Measurements from ENCODE around the gene NUP153. TPM values are rescaled to one million over a fixed set of nuclear protein-coding genes. Genes with fewer than 3 reads are reported as not detected.
A peak's percentile ranks its signal among the peaks of the same experiment; 100 is the strongest.

The NUP153 gene
- total and polyA plus RNA-seq, 8 donors: 3.8 to 17.4 (median 11.0) TPM

GRCh38 chr6:17729223-17730077 is 22.7 kb upstream of the NUP153 start:
- 78 to 79% methylated on average over 12 of the region's 12 CpGs for WGBS, 2 donors
- H3K36me3 ChIP-seq: no peaks in the 10 kb centered on the region
- H3K9me3 ChIP-seq: no peaks in the 10 kb centered on the region
- no peak for FAIRE-seq
- H3K27me3 ChIP-seq: no peaks in the 10 kb centered on the region
- intact Hi-C loops (cut with DNase I): no loop called here
- no peak for DNase-seq
- no peak overlapping the region for H3K4me3 ChIP-seq
- no peaks in the 10 kb centered on the region for H3K4me1 ChIP-seq
- no peak for ATAC-seq
- TF ChIP-seq CTCF (IDR thresholded peaks at IDR 0.05): no peak
- H3K27ac ChIP-seq: no peak overlapping the region

DNA sequence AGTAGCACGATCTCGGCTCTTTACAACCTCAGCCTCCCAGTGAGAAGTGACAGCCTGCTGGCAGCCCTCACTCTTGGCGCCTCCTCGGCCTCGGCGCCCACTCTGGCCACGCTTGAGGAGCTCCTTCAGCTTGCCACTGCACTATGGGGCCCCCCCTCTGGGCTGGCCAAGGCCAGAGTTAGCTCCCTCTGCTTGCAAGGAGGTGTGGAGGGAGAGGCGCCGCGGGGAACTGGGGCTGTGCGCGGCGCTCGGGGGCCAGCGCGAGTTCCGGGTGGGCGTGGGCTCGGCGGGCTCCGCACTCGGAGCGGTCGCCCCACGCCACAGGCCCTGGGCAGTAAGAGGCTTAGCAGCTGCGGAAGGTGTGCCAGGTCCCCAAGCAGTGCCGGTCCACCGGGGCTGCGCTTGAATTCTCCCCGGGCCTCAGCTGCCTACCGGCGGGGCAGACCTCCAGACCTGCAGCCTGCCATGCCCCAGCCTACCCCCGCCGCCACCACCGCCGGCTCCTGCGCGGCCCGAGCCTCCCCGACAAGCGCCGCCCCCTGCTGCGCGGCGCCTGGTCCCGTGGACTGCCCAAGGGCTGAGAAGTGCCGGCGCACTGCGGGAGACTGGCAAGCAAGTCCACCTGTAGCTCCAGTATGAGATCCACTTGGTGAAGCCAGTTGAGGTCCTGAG is 22.0 kb upstream of the NUP153 start:
- H3K4me1 ChIP-seq: no peaks in the 10 kb centered on the region
- no peak for TF ChIP-seq CTCF (IDR thresholded peaks at IDR 0.05)
- no peak for DNase-seq
- H3K4me3 ChIP-seq: no peak overlapping the region
- no peak for FAIRE-seq
- no peaks in the 10 kb centered on the region for H3K27me3 ChIP-seq
- intact Hi-C loops (cut with DNase I): no loop called here
- 94 to 95% methylated on average over 38 to 49 of the region's 49 CpGs for WGBS, 2 donors
- H3K27ac ChIP-seq: no peak overlapping the region
- ATAC-seq: no peak
- H3K36me3 ChIP-seq: no peaks in the 10 kb centered on the region
- H3K9me3 ChIP-seq: no peaks in the 10 kb centered on the region

DNA sequence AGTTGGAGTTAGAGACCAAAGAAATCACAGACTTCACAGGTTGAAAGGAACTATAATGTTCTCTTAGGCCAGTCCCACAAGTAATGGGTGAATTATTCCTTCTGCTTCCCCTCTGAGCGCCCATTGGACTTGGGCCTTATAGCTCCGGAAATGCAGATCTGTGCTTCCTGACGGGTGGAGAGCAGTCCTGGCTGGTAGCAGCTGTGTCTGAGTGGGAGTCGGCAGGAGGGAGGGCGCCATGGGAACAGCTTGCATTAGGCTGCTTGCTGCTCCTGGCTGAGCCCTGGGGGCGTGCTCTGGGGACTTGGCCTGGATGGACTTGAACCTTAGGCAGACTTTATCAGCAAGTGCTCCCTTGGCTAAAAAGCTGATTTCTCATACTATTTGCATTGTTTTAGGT is 18.4 kb upstream of the NUP153 start:
- Histone ChIP-seq H3K27ac (no peak overlapping the region), H3K4me3 (no peak overlapping the region), H3K9me3 (no peaks in the 10 kb centered on the region), H3K4me1 (no peaks in the 10 kb centered on the region), H3K27me3 (no peaks in the 10 kb centered on the region), H3K36me3 (no peaks in the 10 kb centered on the region)
- TF ChIP-seq CTCF (IDR thresholded peaks at IDR 0.05): no peak
- 48 to 59% methylated on average over 6 of the region's 6 CpGs for WGBS, 2 donors
- ATAC-seq (peak in 2 of 4 donors; percentile 20 to 35), DNase-seq (no peak), FAIRE-seq (no peak)
- intact Hi-C loops (cut with DNase I): no loop called here

- Histone ChIP-seq H3K27me3 (no peaks in the 10 kb centered on the region), H3K27ac (no peak overlapping the region), H3K4me3 (no peak overlapping the region), H3K36me3 (no peaks in the 10 kb centered on the region), H3K9me3 (no peaks in the 10 kb centered on the region), H3K4me1 (no peaks in the 10 kb centered on the region)
- TF ChIP-seq CTCF (IDR thresholded peaks at IDR 0.05): no peak
- FAIRE-seq (no peak), ATAC-seq (no peak), DNase-seq (no peak)
- intact Hi-C loops (cut with DNase I): no loop called here
- 89 to 91% methylated on average over 3 of the region's 3 CpGs for WGBS, 2 donors
Measured at GRCh38 chr6:17724341-17724740, 17.6 kb upstream of the NUP153 start.

- H3K9me3 ChIP-seq: no peaks in the 10 kb centered on the region
- DNase-seq (no peak), ATAC-seq (no peak), FAIRE-seq (no peak)
- H3K4me3 ChIP-seq: no peak overlapping the region
- intact Hi-C loops (cut with DNase I): no loop called here
- no peaks in the 10 kb centered on the region for H3K36me3 ChIP-seq
- H3K27ac ChIP-seq: no peak overlapping the region
- H3K4me1 ChIP-seq: no peaks in the 10 kb centered on the region
- no peaks in the 10 kb centered on the region for H3K27me3 ChIP-seq
- WGBS, 2 donors: 54 to 60% methylated on average over 3 of the region's 3 CpGs
- no peak for TF ChIP-seq CTCF (IDR thresholded peaks at IDR 0.05)
Measured at GRCh38 chr6:17721671-17722070, 14.9 kb upstream of the NUP153 start.

All from pancreas (tissue), 10 donors.